ENCODE measurements around the gene FAU.

The FAU gene

GRCh38 chr11:65107751-65108468 is 14.0 kb downstream of the FAU start:
- DNase-seq (ENCODE audit: low spot score) = no peak

GRCh38 chr11:65107078-65107477 is 14.9 kb downstream of the FAU start:
- DNase-seq (ENCODE audit: low spot score) = no peak

GRCh38 chr11:65104628-65105027 is 17.3 kb downstream of the FAU start:
- no peak for DNase-seq (ENCODE audit: low spot score)

- DNase-seq (ENCODE audit: low spot score) = no peak
Measured at GRCh38 chr11:65103476-65103875, 18.5 kb downstream of the FAU start.

GRCh38 chr11:65102142-65103095 is 19.5 kb downstream of the FAU start:
- no peak for DNase-seq (ENCODE audit: low spot score)

GRCh38 chr11:65100674-65101350 is 21.1 kb downstream of the FAU start:
- no peak for DNase-seq (ENCODE audit: low spot score)

- no peak for DNase-seq (ENCODE audit: low spot score)
Measured at GRCh38 chr11:65096926-65097325, 25.0 kb downstream of the FAU start.

GRCh38 chr11:65095974-65096806 is 25.7 kb downstream of the FAU start, which contains the start of gene VPS51:
Gene VPS51 (plus strand): TSS chr11:65096214. CDS start chr11:65096251, 37 bp downstream.
- DNase-seq (ENCODE audit: low spot score) = peak; percentile 96

GRCh38 chr11:65095427-65095826 is 26.5 kb downstream of the FAU start:
- no peak for DNase-seq (ENCODE audit: low spot score)

GRCh38 chr11:65090628-65091027 is 31.3 kb downstream of the FAU start:
- no peak for DNase-seq (ENCODE audit: low spot score)

GRCh38 chr11:65089621-65090020 is 32.3 kb downstream of the FAU start:
- no peak for DNase-seq (ENCODE audit: low spot score)

GRCh38 chr11:65087827-65088226 is 34.1 kb downstream of the FAU start:
- DNase-seq (ENCODE audit: low spot score) = no peak

- DNase-seq (ENCODE audit: low spot score) = no peak
Measured at GRCh38 chr11:65087216-65087615, 34.7 kb downstream of the FAU start.

- DNase-seq (ENCODE audit: low spot score) = no peak
Measured at GRCh38 chr11:65086809-65087208, 35.1 kb downstream of the FAU start.

GRCh38 chr11:65085446-65085845 is 36.5 kb downstream of the FAU start:
- no peak for DNase-seq (ENCODE audit: low spot score)

- no peak for DNase-seq (ENCODE audit: low spot score)
Measured at GRCh38 chr11:65084598-65085375, 37.1 kb downstream of the FAU start.

- DNase-seq (ENCODE audit: low spot score) = peak; percentile 99
Measured at GRCh38 chr11:65083834-65084597, 37.9 kb downstream of the FAU start, which contains the start of the genes CDCA5 and ZFPL1. Gene CDCA5 (minus strand): TSS chr11:65084040. CDS start chr11:65083978, 62 bp downstream. Gene ZFPL1 (plus strand): TSS chr11:65084222. CDS start chr11:65084699, 477 bp downstream.

GRCh38 chr11:65083134-65083833 is 38.6 kb downstream of the FAU start:
- no peak for DNase-seq (ENCODE audit: low spot score)

- DNase-seq (ENCODE audit: low spot score) = no peak
Measured at GRCh38 chr11:65078786-65079342, 43.1 kb downstream of the FAU start.

Data from hepatic stellate cell (primary cell).